Heart right ventricle (tissue), 16 donors: ENCODE measurements around the gene VDAC2. TPM values are rescaled to one million over a fixed set of nuclear protein-coding genes. Genes with fewer than 3 reads are reported as not detected.
"Not testable (repeated sequence)": the region's sequence is repeated elsewhere in the genome, so short reads cannot be mapped to it uniquely, and the experiment has no call there.

Experiments
- ATAC-seq, 8 donors: fragments of 200-7000 bp; cut with Tn5 transposase; one replicate each; pipeline ENCODE4 v1.9.1; 2020; ENCODE audit warnings: mild to moderate bottlenecking in 8 of 8, moderate library complexity in 8 of 8, moderate number of reproducible peaks in 1 of 8
- DNase-seq, 2 donors: peaks; one replicate each; pipeline ENCODE4 v3.0.0-alpha.2; 2020
- H3K27ac ChIP-seq, 10 donors: fragments of 200-600 bp; sonication (generic) in 2 of 10; one replicate each; pipeline versions ENCODE4 v1.5.0 to v1.8.0; 2020 to 2022; ENCODE audit warnings: mild to moderate bottlenecking in 3 of 10
- H3K27me3 ChIP-seq, 7 donors: fragments of 200-600 bp; one replicate each; pipeline ENCODE4 v1.8.0; 2021 to 2022; ENCODE audit warnings: mild to moderate bottlenecking in 2 of 7
- H3K36me3 ChIP-seq, 9 donors: fragments of 200-600 bp; sonication (generic) in 1 of 9; one replicate each; pipeline versions ENCODE4 v1.5.0 to v1.8.0; 2020 to 2022; ENCODE audit warnings: mild to moderate bottlenecking in 2 of 9
- H3K4me1 ChIP-seq, 9 donors: fragments of 200-600 bp; sonication (generic) in 1 of 9; one replicate each; pipeline versions ENCODE4 v1.5.0 to v1.8.0; 2020 to 2022; ENCODE audit warnings: mild to moderate bottlenecking in 4 of 9
- H3K4me3 ChIP-seq, 10 donors: fragments of 200-600 bp; sonication (generic) in 2 of 10; one replicate each; pipeline versions ENCODE4 v1.5.0 to v1.8.0; 2020 to 2022; ENCODE audit warnings: mild to moderate bottlenecking in 7 of 10, moderate library complexity in 2 of 10
- H3K9me3 ChIP-seq, 11 donors: fragments of 200-600 bp in 10 of 11; sonication (generic) in 2 of 11; one replicate each; pipeline versions ENCODE4 v1.5.0 to v1.8.0; 2013 to 2022; ENCODE audit warnings: mild to moderate bottlenecking in 2 of 11, control low read depth in 1 of 11, moderate library complexity in 1 of 11
- CTCF ChIP-seq, 9 donors: fragments of 200-600 bp; sonication (generic) in 2 of 9; IDR thresholded peaks; one replicate each; pipeline versions ENCODE4 v1.5.0 to v1.8.0; 2021 to 2022; ENCODE audit warnings: antibody characterized with exemption in 9 of 9, mild to moderate bottlenecking in 5 of 9, moderate library complexity in 1 of 9
- WGBS, 2 donors: extraction: QIAGEN DNeasy Blood & Tissue Kit; methylation state at CpG; one replicate each; pipeline ENCODE4 v1.1.7; 2013; ENCODE audit warnings: inconsistent platforms in 1 of 2; 5-methylcytosine and 5-hydroxymethylcytosine counted together
- intact Hi-C, 10 donors: fragments of 100-400 bp; cut with DNase I; formaldehyde crosslinking; loops; one replicate each; pipeline versions ENCODE4 v1.11.1 to v1.14.2; 2022
- polyA plus RNA-seq, 2 donors: library from polyadenylated mRNA; stranded (reverse); fragments of 200-250 nt; gene quantifications; one replicate each; pipeline ENCODE4 v1.2.3, GENCODE V29; 2013
- total RNA-seq, 10 donors: library from RNA; stranded (reverse); fragmentation: NEBNext Ultra II Directional in 3 of 10; extraction: Animal tissue kit (Norgen Biotek cat#: 25700) in 3 of 10; gene quantifications; one replicate each; pipeline versions ENCODE4 v1.2.1 to v1.2.4, GENCODE V29; 2021 to 2023
- donor health status: Arrhythmogenic right ventricular cardiomyopathy.
- donor health status: ischemic (EF 13 %, LVEDD 7.1; RV severe dilation, severe dysfunction).
- donor health status: healthy with polysubstance abuse.
- donor health status: DM: no; HTN: yes; CAD: no.
- donor health status: DM: no; HTN: no; CAD: no.
- donor health status: ischemic (EF 25% LVEDD 6.9; RV normal size, moderate dysfunction).
- donor health status: ischemic (EF 25% LVEDD 5.7; RV mildly dilated, moderate dysfunction).
- donor health status: healthy.
- donor health status: DM: yes; HTN: yes; CAD: no.
- donor health status: Ischemic cardiomyopathy.
- donor health status: ischemic (EF 35%, LVEDD 5.7; RV mildly dilated, moderate dysfunction).
- donor health status: nonischemic (EF 11% LVEDD 7.7; RV severe dilation, severe dysfunction).
- donor health status: DM: yes; HTN: yes; CAD: no.
- donor health status: PGD.
- donor health status: ischemic (EF 29% LVEDD 5.4; RV normal size, mild dysfunction).
- donor health status: nonischemic (EF 23%, LVEDD 6.1; RV moderate dilation, normal function).

The VDAC2 gene
- total and polyA plus RNA-seq, 12 donors, result 193 to 606 (median 484) TPM

GRCh38 chr10:75191821-75192568 is 18.6 kb upstream of the VDAC2 start:
- H3K9me3 ChIP-seq, result no peaks in the 10 kb centered on the region
- ATAC-seq (peak; percentile 52 to 94 (median 78)), DNase-seq (peak; percentile 31 to 53)
- H3K4me3 ChIP-seq, result peak overlapping the region in 2 of 10 donors; percentile 5 to 23
- peak overlapping the region in 8 of 10 donors; percentile 17 to 61 (median 55) for H3K27ac ChIP-seq
- H3K36me3 ChIP-seq, result no peaks in the 10 kb centered on the region
- peaks cover 0 to 28% (median 14%) of the 10 kb centered on the region in 9 donors for H3K4me1 ChIP-seq
- 46 to 64% methylated on average over 10 of the region's 10 CpGs for WGBS, 2 donors
- intact Hi-C loops, result loop anchor here in 1 of 10 donors (10.0 kb wide), 1 partner anchor 77 kb away; the partner anchor contains the start of gene SAMD8
- TF ChIP-seq CTCF (IDR thresholded peaks at IDR 0.05), result peak in 1 of 9 donors; percentile 3
- no peaks in the 10 kb centered on the region for H3K27me3 ChIP-seq

GRCh38 chr10:75194625-75195024 is 16.0 kb upstream of the VDAC2 start:
- H3K27me3 ChIP-seq, ATAC-seq, H3K4me3 ChIP-seq, H3K36me3 ChIP-seq, H3K27ac ChIP-seq, H3K9me3 ChIP-seq, DNase-seq: not testable (repeated sequence)
- WGBS, 2 donors, result 96 to 97% methylated on average over 4 of the region's 4 CpGs
- intact Hi-C loops, result loop anchor here in 1 of 10 donors (10.0 kb wide), 1 partner anchor 80 kb away; the partner anchor contains the start of gene SAMD8
- peaks cover 0 to 23% (median 13%) of the 10 kb centered on the region in 9 donors for H3K4me1 ChIP-seq

GRCh38 chr10:75195035-75195763 is 15.4 kb upstream of the VDAC2 start:
- ATAC-seq (no peak), DNase-seq (no peak)
- no peak for TF ChIP-seq CTCF (IDR thresholded peaks at IDR 0.05)
- H3K27me3 ChIP-seq, result no peaks in the 10 kb centered on the region
- intact Hi-C loops, result loop anchor here in 1 of 10 donors (10.0 kb wide), 1 partner anchor 80 kb away; the partner anchor contains the start of gene SAMD8
- no peaks in the 10 kb centered on the region for H3K9me3 ChIP-seq
- H3K27ac ChIP-seq, result no peak overlapping the region
- H3K4me3 ChIP-seq, result no peak overlapping the region
- WGBS, 2 donors, result 95 to 96% methylated on average over 6 of the region's 6 CpGs
- H3K36me3 ChIP-seq, result no peaks in the 10 kb centered on the region
- H3K4me1 ChIP-seq, result peaks cover 0 to 23% (median 13%) of the 10 kb centered on the region in 9 donors

- H3K9me3 ChIP-seq, result no peaks in the 10 kb centered on the region
- ATAC-seq (no peak), DNase-seq (no peak)
- no peak for TF ChIP-seq CTCF (IDR thresholded peaks at IDR 0.05)
- no peaks in the 10 kb centered on the region for H3K36me3 ChIP-seq
- H3K4me3 ChIP-seq, result no peak overlapping the region
- H3K27me3 ChIP-seq, result no peaks in the 10 kb centered on the region
- no peak overlapping the region for H3K27ac ChIP-seq
- 73 to 86% methylated on average over 3 of the region's 3 CpGs for WGBS, 2 donors
- intact Hi-C loops, result loop anchor here in 1 of 10 donors (10.0 kb wide), 1 partner anchor 82 kb away; the partner anchor contains the start of gene SAMD8
- H3K4me1 ChIP-seq, result peaks cover 0 to 11% (median 5%) of the 10 kb centered on the region in 9 donors
These were observed 13.5 kb upstream of the VDAC2 start for GRCh38 chr10:75197066-75197465.
